Measurements from ENCODE around the gene CCDC102B. TPM values are rescaled to one million over a fixed set of nuclear protein-coding genes. Genes with fewer than 3 reads are reported as not detected.

Gene CCDC102B
- total RNA-seq, 1 experiment from 2014 or later: 3.1 TPM

- TF ChIP-seq HMGXB4 (CRISPR knock-in tag; IDR thresholded peaks at IDR 0.05) (no peak), ZNF219 (CRISPR knock-in tag; IDR thresholded peaks at IDR 0.05; ENCODE audit: borderline replicate concordance) (no peak), ZNF317 (CRISPR knock-in tag; IDR thresholded peaks at IDR 0.05; ENCODE audit: borderline replicate concordance, low read depth) (no peak), FOXP4 (CRISPR knock-in tag; IDR thresholded peaks at IDR 0.05) (no peak), NFYB (CRISPR knock-in tag; conservative IDR thresholded peaks at IDR 0.05; ENCODE audit: low read depth) (no peak), AFF4 (CRISPR knock-in tag; IDR thresholded peaks at IDR 0.05; ENCODE audit: borderline replicate concordance) (no peak), ZNF532 (CRISPR knock-in tag; IDR thresholded peaks at IDR 0.05; ENCODE audit: borderline replicate concordance) (no peak)
Observed at GRCh38 chr18:68979737-68980136, 181.9 kb downstream of the CCDC102B start (continued).

- no peaks in the 10 kb centered on the region for H3K27me3 Mint-ChIP-seq (ENCODE audit: low read depth)
- ChIA-PET CTCF (no interaction called here), POLR2A (no interaction called here)
- TF ChIP-seq FOXJ3 (CRISPR knock-in tag; IDR thresholded peaks at IDR 0.05; ENCODE audit: borderline replicate concordance): no peak
- H3K36me3 Mint-ChIP-seq: no peaks in the 10 kb centered on the region
- ATAC-seq: no peak
- no peak for DNase-seq (ENCODE audit: low spot score)
- H3K4me3 Mint-ChIP-seq: no peak overlapping the region
- no peaks in the 10 kb centered on the region for H3K4me1 Mint-ChIP-seq
- no peak overlapping the region for H3K27ac Mint-ChIP-seq
- peaks cover 16% of the 10 kb centered on the region for H3K9me3 Mint-ChIP-seq
Observed at GRCh38 chr18:68983126-68983525, 185.2 kb downstream of the CCDC102B start.

- Mint-ChIP-seq H3K4me3 (no peak overlapping the region), H3K36me3 (no peaks in the 10 kb centered on the region), H3K4me1 (no peaks in the 10 kb centered on the region), H3K9me3 (peaks cover 21% of the 10 kb centered on the region), H3K27me3 (ENCODE audit: low read depth) (no peaks in the 10 kb centered on the region), H3K27ac (no peak overlapping the region)
- POLR2A ChIA-PET: no interaction called here
- no peak for DNase-seq (ENCODE audit: low spot score)
- CTCF ChIA-PET: no interaction called here
- ATAC-seq: no peak
- TF ChIP-seq CREM (CRISPR knock-in tag; IDR thresholded peaks at IDR 0.05) (no peak), RORB (CRISPR knock-in tag; IDR thresholded peaks at IDR 0.05) (no peak), ETV6 (CRISPR knock-in tag; IDR thresholded peaks at IDR 0.05) (no peak), ZNF396 (CRISPR knock-in tag; IDR thresholded peaks at IDR 0.05; ENCODE audit: borderline replicate concordance) (no peak), KAT7 (CRISPR knock-in tag; IDR thresholded peaks at IDR 0.05; ENCODE audit: borderline replicate concordance) (no peak), PRRX2 (CRISPR knock-in tag; IDR thresholded peaks at IDR 0.05) (no peak), MXD4 (CRISPR knock-in tag; IDR thresholded peaks at IDR 0.05; ENCODE audit: borderline replicate concordance) (no peak), ATF3 (CRISPR knock-in tag; conservative IDR thresholded peaks at IDR 0.05) (no peak), ZNF425 (CRISPR knock-in tag; conservative IDR thresholded peaks at IDR 0.05) (no peak), GRHL2 (CRISPR knock-in tag; IDR thresholded peaks at IDR 0.05; ENCODE audit: insufficient replicate concordance, severe bottlenecking) (no peak)
Observed at GRCh38 chr18:68984342-68984741, 186.5 kb downstream of the CCDC102B start.

Measured in WTC11 (cell line).